HepG2 (cell line): ENCODE results near the gene TRMT2A. TPM values are rescaled to one million over a fixed set of nuclear protein-coding genes. Genes with fewer than 3 reads are reported as not detected.

Experiments used
- CBX2 ChIP-seq, 2 experiments: fragments of 200-600 bp in 1 of 2; sonication (generic); formaldehyde crosslinking in 1 of 2; IDR thresholded peaks; 2 replicates each; pipeline versions ENCODE4 v1.7.0 to v1.8.1; 2018 to 2022; ENCODE audit warnings: low read depth in 2 of 2, low read length in 1 of 2, mild to moderate bottlenecking in 1 of 2, missing genetic modification reagents in 1 of 2
- DRAP1 ChIP-seq: IDR thresholded peaks from 2 replicates; pipeline ENCODE4 v1.6.1; 2016; ENCODE audit warnings: missing genetic modification reagents, missing compliant biosample characterization
- FOSL2 ChIP-seq: sonication (generic); formaldehyde crosslinking; IDR thresholded peaks from 2 replicates; pipeline ENCODE4 v1.4.0; 2020; ENCODE audit warnings: missing genetic modification reagents
- HDAC1 ChIP-seq: sonication (generic); formaldehyde crosslinking; IDR thresholded peaks from 2 replicates; pipeline ENCODE4 v1.5.1; 2020; ENCODE audit warnings: mild to moderate bottlenecking, missing genetic modification reagents
- HNRNPK ChIP-seq: fragments of 200-400 bp; formaldehyde crosslinking; IDR thresholded peaks from 2 replicates; pipeline ENCODE4 v1.6.1; 2018; ENCODE audit warnings: low read length, low read depth, moderate library complexity, mild to moderate bottlenecking; ENCODE audit not compliant: poor library complexity, severe bottlenecking
- ISX ChIP-seq: sonication (generic); formaldehyde crosslinking; conservative IDR thresholded peaks from 2 replicates; pipeline ENCODE4 v1.5.0; 2020; ENCODE audit warnings: missing genetic modification reagents
- KLF15 ChIP-seq: sonication (generic); formaldehyde crosslinking; IDR thresholded peaks from 2 replicates; pipeline ENCODE4 v1.8.1; 2023; ENCODE audit warnings: borderline replicate concordance, mild to moderate bottlenecking, inconsistent platforms, missing genetic modification reagents, mixed read lengths
- MIXL1 ChIP-seq: IDR thresholded peaks from 2 replicates; pipeline ENCODE4 v1.6.1; 2016
- MTF2 ChIP-seq: sonication (generic); formaldehyde crosslinking; IDR thresholded peaks from 2 replicates; pipeline ENCODE4 v1.5.0; 2020; ENCODE audit warnings: missing genetic modification reagents, borderline replicate concordance
- NCOA5 ChIP-seq: sonication (generic); formaldehyde crosslinking; IDR thresholded peaks from 2 replicates; pipeline ENCODE4 v1.4.0; 2020; ENCODE audit warnings: missing genetic modification reagents
- NR1H2 ChIP-seq: sonication (generic); formaldehyde crosslinking; IDR thresholded peaks from 2 replicates; pipeline ENCODE4 v1.8.1; 2022; ENCODE audit warnings: low read depth, missing genetic modification reagents, borderline replicate concordance
- SAP130 ChIP-seq: IDR thresholded peaks from 2 replicates; pipeline ENCODE4 v1.6.1; 2016; ENCODE audit warnings: low read depth
- SIX4 ChIP-seq: sonication (generic); formaldehyde crosslinking; IDR thresholded peaks from 2 replicates; pipeline ENCODE4 v1.4.0; 2020; ENCODE audit warnings: missing genetic modification reagents
- SMARCE1 ChIP-seq: fragments of 450-650 bp; IDR thresholded peaks from 2 replicates; pipeline ENCODE4 v1.6.1; 2017; ENCODE audit warnings: borderline replicate concordance
- ZFP62 ChIP-seq: sonication (generic); formaldehyde crosslinking; IDR thresholded peaks from 2 replicates; pipeline ENCODE4 v1.4.0; 2020; ENCODE audit warnings: missing genetic modification reagents
- ZFYVE20 ChIP-seq: sonication (generic); formaldehyde crosslinking; IDR thresholded peaks from 2 replicates; pipeline ENCODE4 v1.8.0; 2023; ENCODE audit warnings: low read depth, mild to moderate bottlenecking, moderate library complexity, missing genetic modification reagents, borderline replicate concordance
- ZKSCAN8 ChIP-seq: IDR thresholded peaks from 2 replicates; pipeline ENCODE4 v1.6.1; 2016; ENCODE audit warnings: borderline replicate concordance, missing genetic modification reagents, missing compliant biosample characterization
- ZNF224 ChIP-seq: sonication (generic); formaldehyde crosslinking; IDR thresholded peaks from 2 replicates; pipeline ENCODE4 v1.5.0; 2020; ENCODE audit warnings: mild to moderate bottlenecking, missing genetic modification reagents
- ZNF263 ChIP-seq: sonication (generic); formaldehyde crosslinking; IDR thresholded peaks from 2 replicates; pipeline ENCODE4 v1.4.0; 2020; ENCODE audit warnings: missing genetic modification reagents
- ZNF281 ChIP-seq: sonication (generic); formaldehyde crosslinking; IDR thresholded peaks from 2 replicates; pipeline ENCODE4 v1.4.0; 2020; ENCODE audit warnings: missing genetic modification reagents, borderline replicate concordance
- ZNF577 ChIP-seq: sonication (generic); formaldehyde crosslinking; IDR thresholded peaks from 2 replicates; pipeline ENCODE4 v1.4.0; 2020; ENCODE audit warnings: mild to moderate bottlenecking, low read depth, missing genetic modification reagents, borderline replicate concordance
- ZNF766 ChIP-seq: sonication (generic); formaldehyde crosslinking; IDR thresholded peaks from 2 replicates; pipeline ENCODE4 v1.5.0; 2020; ENCODE audit warnings: missing genetic modification reagents, borderline replicate concordance
- polyA plus RNA-seq, 8 experiments: library from polyadenylated mRNA; depleted of rRNA in 3 of 8; stranded (reverse) in 7 of 8; unstranded in 1 of 8; fragments of >200 nt; fragmentation: Illumina TruSeq in 4 of 8; extraction: Trizol in 4 of 8; gene quantifications; 2 replicates each; pipeline versions ENCODE4 v1.2.1 to v1.2.3, GENCODE V29; 2011 to 2016; ENCODE audit warnings: low read depth in 4 of 8, missing spikeins in 1 of 8, mixed read lengths in 1 of 8; ENCODE audit not compliant: insufficient read depth in 1 of 8
- total RNA-seq, 5 experiments: library from RNA; depleted of rRNA; stranded (reverse); fragments of >200 nt; fragmentation: Illumina TruSeq; extraction: Trizol; gene quantifications; 2 replicates each; pipeline ENCODE4 v1.2.3, GENCODE V29; 2016; ENCODE audit warnings: low read depth in 1 of 5
- TF ChIP-seq, protein P1 (sequence below): sonication (generic); IDR thresholded peaks from 2 replicates; pipeline ENCODE4 v1.6.1; 2016; ENCODE audit warnings: low read depth, borderline replicate concordance

TRMT2A gene
- total and polyA plus RNA-seq, 2 of the 13 experiments (the other 11 are each of a cell fraction or from before 2014, with no cell fraction given), result 24.0 to 30.3 TPM

DNA sequence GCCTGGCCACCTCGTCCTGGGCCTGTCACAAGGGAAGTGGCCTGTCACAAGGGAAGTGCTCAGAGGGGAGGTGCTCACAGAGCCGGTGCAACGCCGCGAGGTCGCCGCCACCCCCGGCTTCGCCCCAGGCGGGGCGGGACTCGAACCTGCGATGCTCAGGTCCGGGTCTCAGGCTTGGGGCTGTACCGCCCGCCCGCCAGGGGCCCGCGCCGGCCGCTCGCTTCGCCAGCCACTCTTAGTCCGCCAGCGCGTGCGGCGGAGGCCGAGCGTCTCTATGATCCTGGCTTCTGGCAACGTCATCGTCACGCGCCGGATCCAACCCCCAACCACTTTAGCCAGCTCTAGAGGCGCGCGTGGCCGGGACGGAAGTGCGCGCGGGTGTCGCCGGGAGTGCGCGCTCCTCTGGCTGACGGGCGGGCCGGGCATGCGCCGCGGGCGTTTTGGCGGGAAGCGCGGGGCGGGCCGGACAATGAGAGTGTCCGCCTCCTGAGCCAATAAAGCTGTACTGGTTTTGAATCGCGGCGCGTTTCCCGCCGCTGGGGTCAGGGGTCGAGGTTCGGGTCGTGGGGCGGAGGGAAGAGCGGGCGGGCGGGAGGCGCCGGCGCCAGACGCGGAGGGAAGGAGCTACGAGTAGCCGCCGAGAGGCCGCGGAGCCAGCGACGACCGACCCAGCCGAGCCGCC, at the start of gene TRMT2A (continued):
- TF ChIP-seq, protein P1, sequence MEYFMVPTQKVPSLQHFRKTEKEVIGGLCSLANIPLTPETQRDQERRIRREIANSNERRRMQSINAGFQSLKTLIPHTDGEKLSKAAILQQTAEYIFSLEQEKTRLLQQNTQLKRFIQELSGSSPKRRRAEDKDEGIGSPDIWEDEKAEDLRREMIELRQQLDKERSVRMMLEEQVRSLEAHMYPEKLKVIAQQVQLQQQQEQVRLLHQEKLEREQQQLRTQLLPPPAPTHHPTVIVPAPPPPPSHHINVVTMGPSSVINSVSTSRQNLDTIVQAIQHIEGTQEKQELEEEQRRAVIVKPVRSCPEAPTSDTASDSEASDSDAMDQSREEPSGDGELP, result no peak; the same call in 1 of the 2 replicates
- no peak for TF ChIP-seq ZFP62 (CRISPR knock-in tag)
- peak; percentile 26 for TF ChIP-seq HNRNPK
- no peak for TF ChIP-seq CBX2 (IDR thresholded peaks at IDR 0.05; ENCODE audit: low read depth, low read length)
- TF ChIP-seq CBX2 (CRISPR knock-in tag; IDR thresholded peaks at IDR 0.05; ENCODE audit: low read depth), result no peak
- peak; percentile 37; the same call in 1 of the 2 replicates for TF ChIP-seq FOSL2 (CRISPR knock-in tag)
- TF ChIP-seq SMARCE1, result no peak
- no peak for TF ChIP-seq ZNF577 (CRISPR knock-in tag)
- TF ChIP-seq DRAP1 (CRISPR knock-in tag), result 0 out of 2 replicates have a peak, but pooled peaks have one; percentile 43
- TF ChIP-seq KLF15 (CRISPR knock-in tag), result peak; percentile 52; the same call in 1 of the 2 replicates
- TF ChIP-seq MIXL1 (CRISPR knock-in tag), result peak; percentile 58; the same call in 1 of the 2 replicates
- TF ChIP-seq HDAC1 (CRISPR knock-in tag), result peak; percentile 94
- TF ChIP-seq SIX4 (CRISPR knock-in tag), result no peak
- no peak for TF ChIP-seq NCOA5
- TF ChIP-seq ZNF766 (CRISPR knock-in tag), result no peak
- TF ChIP-seq SAP130 (CRISPR knock-in tag), result peak; percentile 93
- TF ChIP-seq ZNF224 (CRISPR knock-in tag), result no peak
- TF ChIP-seq ISX (CRISPR knock-in tag), result no peak
- TF ChIP-seq MTF2 (CRISPR knock-in tag), result no peak
- TF ChIP-seq ZNF263, result no peak
- no peak for TF ChIP-seq ZFYVE20 (CRISPR knock-in tag)
- peak; percentile 83 for TF ChIP-seq ZNF281 (CRISPR knock-in tag)
- peak; percentile 21; the same call in 1 of the 2 replicates for TF ChIP-seq ZKSCAN8 (CRISPR knock-in tag)
- no peak for TF ChIP-seq NR1H2 (CRISPR knock-in tag)
